Panc1 (cell line): ENCODE results near the gene RPUSD3. TPM values are rescaled to one million over a fixed set of nuclear protein-coding genes. Genes with fewer than 3 reads are reported as not detected.

Source experiments
- ATAC-seq: fragments of 200-7000 bp; cut with Tn5 transposase; 2 replicates; pipeline ENCODE4 v1.9.1; 2020; ENCODE audit warnings: mild to moderate bottlenecking, moderate library complexity
- BruUV-seq: library from RNA; stranded (reverse); fragments of 400-500 nt; replicated peaks from 2 replicates; lab custom pipeline; 2021; lab: Mats Ljungman, UMichigan
- CTCF ChIA-PET: fragments of 300-600 bp; sonication (Branson Sonifier 250); formaldehyde crosslinking; loops from one replicate; lab custom pipeline; 2022; ENCODE audit warnings: antibody characterized with exemption; lab: Charles Lee
- POLR2A ChIA-PET: fragments of 300-600 bp; sonication (Branson Sonifier 250); formaldehyde crosslinking; loops from one replicate; lab custom pipeline; 2022; ENCODE audit warnings: antibody characterized with exemption; lab: Charles Lee
- DNase-seq: peaks from one replicate; pipeline ENCODE4 v3.0.0-alpha.2; 2010; ENCODE audit warnings: low read depth, low spot score
- H3K27ac ChIP-seq: 2 replicates; pipeline ENCODE4 v1.5.1; 2011; ENCODE audit warnings: mild to moderate bottlenecking, low read length, inconsistent platforms
- H3K27me3 ChIP-seq: fragments of 200-500 bp; sonication (Bioruptor generic); 2 replicates; pipeline ENCODE4 v1.6.0; 2014; ENCODE audit warnings: low read length, inconsistent platforms; ENCODE audit not compliant: control insufficient read depth, insufficient read depth
- H3K36me3 ChIP-seq: fragments of 200-500 bp; sonication (Bioruptor generic); 2 replicates; pipeline ENCODE4 v1.5.1; 2014; ENCODE audit warnings: inconsistent platforms, mild to moderate bottlenecking, low read length, moderate library complexity; ENCODE audit not compliant: control insufficient read depth, insufficient read depth
- H3K4me1 ChIP-seq: 2 replicates; pipeline ENCODE4 v1.5.1; 2011; ENCODE audit warnings: inconsistent platforms, mild to moderate bottlenecking, low read length, moderate library complexity; ENCODE audit not compliant: control insufficient read depth, insufficient read depth
- H3K4me3 ChIP-seq, 2 experiments: 2 replicates each; pipeline ENCODE4 v1.5.1; 2011 to 2012; ENCODE audit warnings: low read depth in 2 of 2, low read length in 2 of 2, mild to moderate bottlenecking in 2 of 2, inconsistent platforms in 1 of 2, moderate library complexity in 1 of 2
- H3K9me3 ChIP-seq: fragments of 200-500 bp; sonication (Bioruptor generic); 2 replicates; pipeline ENCODE4 v1.5.1; 2014; ENCODE audit warnings: low read depth, mild to moderate bottlenecking, inconsistent platforms, low read length, moderate library complexity; ENCODE audit not compliant: control insufficient read depth, insufficient read depth
- POLR2AphosphoS5 ChIP-seq: IDR thresholded peaks from 2 replicates; pipeline ENCODE4 v1.6.1; 2012; ENCODE audit warnings: mild to moderate bottlenecking, low read depth, low read length, moderate library complexity
- SIN3A ChIP-seq: IDR thresholded peaks from 2 replicates; pipeline ENCODE4 v1.6.1; 2012; ENCODE audit warnings: low read depth, mild to moderate bottlenecking, low read length, moderate library complexity, borderline replicate concordance; ENCODE audit not compliant: insufficient read depth
- TCF7L2 ChIP-seq: IDR thresholded peaks from 2 replicates; pipeline ENCODE4 v1.6.1; 2011; ENCODE audit warnings: mild to moderate bottlenecking, low read depth, low read length, inconsistent platforms
- in situ Hi-C: cut with HindIII; loops from 2 replicates; pipeline ENCODE4 v1.10.0; 2016; ENCODE audit warnings: low sequenced_read_pairs, low pct_unique_long_range_greater_than_20kb
- intact Hi-C: fragments of 100-400 bp; cut with micrococcal nuclease; formaldehyde crosslinking; loops from one replicate; pipeline ENCODE4 v1.10.0; 2022; ENCODE audit not compliant: unreplicated experiment
- total RNA-seq: library from RNA; stranded (reverse); gene quantifications from one replicate; pipeline ENCODE4 v1.2.1, GENCODE V29; 2021; ENCODE audit not compliant: unreplicated experiment
- TF ChIP-seq, protein P1 (sequence below): fragments of 450-650 bp; IDR thresholded peaks from 2 replicates; pipeline ENCODE4 v1.5.1; 2017; ENCODE audit warnings: mild to moderate bottlenecking
- TF ChIP-seq, protein P2 (sequence below), 2 experiments: IDR thresholded peaks; 2 replicates each; pipeline ENCODE4 v1.6.1; 2011 to 2012; ENCODE audit warnings: low read depth in 2 of 2, control low read depth in 1 of 2, low read length in 1 of 2, mild to moderate bottlenecking in 1 of 2, moderate library complexity in 1 of 2; ENCODE audit not compliant: insufficient read depth in 1 of 2

RPUSD3 gene
- total RNA-seq, 1 experiment from 2014 or later, result 40.4 TPM

DNA sequence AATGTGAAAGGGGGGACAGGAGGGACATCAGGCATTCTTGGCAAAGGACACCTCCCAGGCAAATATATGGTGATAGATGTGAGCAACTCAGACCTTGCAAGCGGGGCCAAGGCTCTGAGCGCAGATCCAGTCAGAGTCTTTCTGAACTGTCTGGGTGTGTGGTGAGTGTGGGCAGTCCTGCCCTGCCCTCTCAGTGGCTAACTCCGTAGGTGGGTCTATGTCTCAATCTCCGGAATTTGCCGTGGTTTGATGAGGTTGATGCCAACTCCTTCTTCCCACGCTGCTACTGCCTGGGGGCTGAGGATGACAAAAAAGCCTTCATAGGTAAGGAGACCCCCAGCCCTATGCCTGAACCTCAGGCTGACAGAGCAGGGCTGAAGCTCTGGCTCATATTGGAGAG is 26.4 kb downstream of the RPUSD3 start:
- ChIA-PET POLR2A (no interaction called here), CTCF (no interaction called here)
- Histone ChIP-seq H3K27ac (no peak overlapping the region), H3K9me3 (no peaks in the 10 kb centered on the region), H3K27me3 (no peaks in the 10 kb centered on the region), H3K4me1 (no peaks in the 10 kb centered on the region), H3K4me3 (no peak overlapping the region), H3K36me3 (no peaks in the 10 kb centered on the region)
- in situ Hi-C loops (no loop called here), intact Hi-C loops (no loop called here)
- DNase-seq (no peak), ATAC-seq (no peak)
- no TSS peak for BruUV-seq
- TF ChIP-seq SIN3A (no peak), POLR2AphosphoS5 (no peak), TCF7L2 (no peak)
- TF ChIP-seq, protein P1, sequence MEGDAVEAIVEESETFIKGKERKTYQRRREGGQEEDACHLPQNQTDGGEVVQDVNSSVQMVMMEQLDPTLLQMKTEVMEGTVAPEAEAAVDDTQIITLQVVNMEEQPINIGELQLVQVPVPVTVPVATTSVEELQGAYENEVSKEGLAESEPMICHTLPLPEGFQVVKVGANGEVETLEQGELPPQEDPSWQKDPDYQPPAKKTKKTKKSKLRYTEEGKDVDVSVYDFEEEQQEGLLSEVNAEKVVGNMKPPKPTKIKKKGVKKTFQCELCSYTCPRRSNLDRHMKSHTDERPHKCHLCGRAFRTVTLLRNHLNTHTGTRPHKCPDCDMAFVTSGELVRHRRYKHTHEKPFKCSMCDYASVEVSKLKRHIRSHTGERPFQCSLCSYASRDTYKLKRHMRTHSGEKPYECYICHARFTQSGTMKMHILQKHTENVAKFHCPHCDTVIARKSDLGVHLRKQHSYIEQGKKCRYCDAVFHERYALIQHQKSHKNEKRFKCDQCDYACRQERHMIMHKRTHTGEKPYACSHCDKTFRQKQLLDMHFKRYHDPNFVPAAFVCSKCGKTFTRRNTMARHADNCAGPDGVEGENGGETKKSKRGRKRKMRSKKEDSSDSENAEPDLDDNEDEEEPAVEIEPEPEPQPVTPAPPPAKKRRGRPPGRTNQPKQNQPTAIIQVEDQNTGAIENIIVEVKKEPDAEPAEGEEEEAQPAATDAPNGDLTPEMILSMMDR, result no peak
- TF ChIP-seq, protein P2, sequence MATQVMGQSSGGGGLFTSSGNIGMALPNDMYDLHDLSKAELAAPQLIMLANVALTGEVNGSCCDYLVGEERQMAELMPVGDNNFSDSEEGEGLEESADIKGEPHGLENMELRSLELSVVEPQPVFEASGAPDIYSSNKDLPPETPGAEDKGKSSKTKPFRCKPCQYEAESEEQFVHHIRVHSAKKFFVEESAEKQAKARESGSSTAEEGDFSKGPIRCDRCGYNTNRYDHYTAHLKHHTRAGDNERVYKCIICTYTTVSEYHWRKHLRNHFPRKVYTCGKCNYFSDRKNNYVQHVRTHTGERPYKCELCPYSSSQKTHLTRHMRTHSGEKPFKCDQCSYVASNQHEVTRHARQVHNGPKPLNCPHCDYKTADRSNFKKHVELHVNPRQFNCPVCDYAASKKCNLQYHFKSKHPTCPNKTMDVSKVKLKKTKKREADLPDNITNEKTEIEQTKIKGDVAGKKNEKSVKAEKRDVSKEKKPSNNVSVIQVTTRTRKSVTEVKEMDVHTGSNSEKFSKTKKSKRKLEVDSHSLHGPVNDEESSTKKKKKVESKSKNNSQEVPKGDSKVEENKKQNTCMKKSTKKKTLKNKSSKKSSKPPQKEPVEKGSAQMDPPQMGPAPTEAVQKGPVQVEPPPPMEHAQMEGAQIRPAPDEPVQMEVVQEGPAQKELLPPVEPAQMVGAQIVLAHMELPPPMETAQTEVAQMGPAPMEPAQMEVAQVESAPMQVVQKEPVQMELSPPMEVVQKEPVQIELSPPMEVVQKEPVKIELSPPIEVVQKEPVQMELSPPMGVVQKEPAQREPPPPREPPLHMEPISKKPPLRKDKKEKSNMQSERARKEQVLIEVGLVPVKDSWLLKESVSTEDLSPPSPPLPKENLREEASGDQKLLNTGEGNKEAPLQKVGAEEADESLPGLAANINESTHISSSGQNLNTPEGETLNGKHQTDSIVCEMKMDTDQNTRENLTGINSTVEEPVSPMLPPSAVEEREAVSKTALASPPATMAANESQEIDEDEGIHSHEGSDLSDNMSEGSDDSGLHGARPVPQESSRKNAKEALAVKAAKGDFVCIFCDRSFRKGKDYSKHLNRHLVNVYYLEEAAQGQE (IDR thresholded peaks at IDR 0.05; ENCODE audit: insufficient read depth in 1 of 2, low read depth in 2 of 2, low read length in 1 of 2), result no peak

DNA sequence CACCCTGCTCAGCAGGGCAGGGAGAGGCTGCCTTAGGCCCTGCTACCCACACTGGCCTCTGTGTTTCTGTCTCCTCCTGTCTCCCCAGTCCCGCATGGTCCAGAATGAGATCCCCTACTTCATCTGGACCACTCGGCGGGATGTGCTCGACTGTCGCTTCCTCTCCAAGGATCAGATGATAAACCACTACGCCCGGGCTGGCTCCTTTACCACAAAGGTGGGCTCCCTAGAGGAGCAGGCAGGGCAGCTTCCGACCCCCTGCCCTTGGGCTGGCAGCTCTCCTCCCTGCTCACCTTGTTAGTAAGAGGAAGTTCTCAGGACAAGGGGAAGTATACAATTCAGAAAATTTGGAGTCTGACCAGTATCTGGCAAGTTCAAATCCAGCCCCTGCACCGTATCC is 27.8 kb downstream of the RPUSD3 start:
- H3K4me1 ChIP-seq, result no peaks in the 10 kb centered on the region
- ATAC-seq (no peak), DNase-seq (no peak)
- TF ChIP-seq POLR2AphosphoS5 (no peak), TCF7L2 (no peak), SIN3A (no peak)
- TF ChIP-seq, protein P2 (IDR thresholded peaks at IDR 0.05; ENCODE audit: insufficient read depth in 1 of 2, low read depth in 2 of 2, low read length in 1 of 2), result no peak
- TF ChIP-seq, protein P1, result no peak
- no peaks in the 10 kb centered on the region for H3K9me3 ChIP-seq
- BruUV-seq, result no TSS peak
- no peaks in the 10 kb centered on the region for H3K36me3 ChIP-seq
- intact Hi-C loops (no loop called here), in situ Hi-C loops (no loop called here)
- H3K4me3 ChIP-seq, result no peak overlapping the region
- ChIA-PET POLR2A (no interaction called here), CTCF (no interaction called here)
- H3K27ac ChIP-seq, result no peak overlapping the region
- H3K27me3 ChIP-seq, result no peaks in the 10 kb centered on the region
